ENCODE data around the gene ALDH6A1.

DNA sequence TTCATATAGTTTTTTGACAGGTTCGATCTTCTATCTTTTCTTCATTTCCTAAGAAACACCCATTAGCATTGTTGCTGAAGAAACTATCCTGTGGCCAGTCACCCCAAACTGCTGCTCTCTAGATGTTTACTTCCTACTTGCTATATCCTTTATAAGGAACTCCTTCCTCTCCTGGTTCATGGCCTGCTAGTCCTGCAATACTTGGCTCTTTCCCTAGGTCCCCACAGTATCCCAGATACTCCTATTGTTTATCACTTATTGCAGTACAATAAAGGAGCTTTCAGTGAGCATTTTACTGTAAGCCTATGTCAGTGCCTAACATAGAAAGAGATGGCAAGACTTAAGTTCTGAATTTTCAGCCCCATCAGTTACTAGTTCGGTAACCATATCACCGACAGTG lies 2.8 kb downstream of the ALDH6A1 start:
- TF ChIP-seq POLR2AphosphoS5 (IDR thresholded peaks at IDR 0.05; ENCODE audit: low read depth, low read length), result no peak
- TF ChIP-seq SMAD3 (CRISPR knock-in tag; IDR thresholded peaks at IDR 0.05), result no peak
- no peak for TF ChIP-seq KDM2A (CRISPR knock-in tag; IDR thresholded peaks at IDR 0.05; ENCODE audit: borderline replicate concordance, low read depth)
- TF ChIP-seq, protein P1, sequence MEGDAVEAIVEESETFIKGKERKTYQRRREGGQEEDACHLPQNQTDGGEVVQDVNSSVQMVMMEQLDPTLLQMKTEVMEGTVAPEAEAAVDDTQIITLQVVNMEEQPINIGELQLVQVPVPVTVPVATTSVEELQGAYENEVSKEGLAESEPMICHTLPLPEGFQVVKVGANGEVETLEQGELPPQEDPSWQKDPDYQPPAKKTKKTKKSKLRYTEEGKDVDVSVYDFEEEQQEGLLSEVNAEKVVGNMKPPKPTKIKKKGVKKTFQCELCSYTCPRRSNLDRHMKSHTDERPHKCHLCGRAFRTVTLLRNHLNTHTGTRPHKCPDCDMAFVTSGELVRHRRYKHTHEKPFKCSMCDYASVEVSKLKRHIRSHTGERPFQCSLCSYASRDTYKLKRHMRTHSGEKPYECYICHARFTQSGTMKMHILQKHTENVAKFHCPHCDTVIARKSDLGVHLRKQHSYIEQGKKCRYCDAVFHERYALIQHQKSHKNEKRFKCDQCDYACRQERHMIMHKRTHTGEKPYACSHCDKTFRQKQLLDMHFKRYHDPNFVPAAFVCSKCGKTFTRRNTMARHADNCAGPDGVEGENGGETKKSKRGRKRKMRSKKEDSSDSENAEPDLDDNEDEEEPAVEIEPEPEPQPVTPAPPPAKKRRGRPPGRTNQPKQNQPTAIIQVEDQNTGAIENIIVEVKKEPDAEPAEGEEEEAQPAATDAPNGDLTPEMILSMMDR (CRISPR knock-in tag; IDR thresholded peaks at IDR 0.05), result no peak
- TF ChIP-seq RELA (CRISPR knock-in tag; IDR thresholded peaks at IDR 0.05), result no peak
- TF ChIP-seq ZBTB21 (CRISPR knock-in tag; IDR thresholded peaks at IDR 0.05), result no peak
- no peak for TF ChIP-seq JUN (CRISPR knock-in tag; IDR thresholded peaks at IDR 0.05)
- TF ChIP-seq SUZ12 (IDR thresholded peaks at IDR 0.05; ENCODE audit: low read depth, low read length), result no peak
- no peak for TF ChIP-seq TCF12 (IDR thresholded peaks at IDR 0.05)
- no peak for TF ChIP-seq TCF12 (CRISPR knock-in tag; IDR thresholded peaks at IDR 0.05)
- no peak for TF ChIP-seq MYC (CRISPR knock-in tag; IDR thresholded peaks at IDR 0.05; ENCODE audit: borderline replicate concordance)
- no peak for TF ChIP-seq ZFX (CRISPR knock-in tag; IDR thresholded peaks at IDR 0.05; ENCODE audit: low read depth)
- no peak for TF ChIP-seq POGZ (CRISPR knock-in tag; IDR thresholded peaks at IDR 0.05)

All from HepG2 (cell line).